Ishikawa (cell line): Measurements from ENCODE around the gene SSU72.
A peak's percentile ranks its signal among the peaks of the same experiment; 100 is the strongest.

Experiments used
- CEBPB ChIP-seq: IDR thresholded peaks from 2 replicates; pipeline ENCODE4 v1.6.1; 2012
- CREB1 ChIP-seq: IDR thresholded peaks from 2 replicates; pipeline ENCODE4 v1.6.1; 2012; ENCODE audit warnings: low read depth
- EGR1 ChIP-seq: IDR thresholded peaks from 2 replicates; pipeline ENCODE4 v1.6.1; 2012
- EP300 ChIP-seq: IDR thresholded peaks from 2 replicates; pipeline ENCODE4 v1.6.1; 2012; ENCODE audit warnings: borderline replicate concordance
- FOXM1 ChIP-seq: IDR thresholded peaks from 2 replicates; pipeline ENCODE4 v1.6.1; 2012; ENCODE audit warnings: low read depth, borderline replicate concordance
- MAX ChIP-seq: IDR thresholded peaks from 2 replicates; pipeline ENCODE4 v1.6.1; 2012
- NFIC ChIP-seq: IDR thresholded peaks from 2 replicates; pipeline ENCODE4 v1.6.1; 2012
- RAD21 ChIP-seq: IDR thresholded peaks from 2 replicates; pipeline ENCODE4 v1.6.1; 2012; ENCODE audit warnings: low read depth
- REST ChIP-seq: IDR thresholded peaks from 2 replicates; pipeline ENCODE4 v1.6.1; 2012; ENCODE audit warnings: low read depth, mild to moderate bottlenecking
- TAF1 ChIP-seq: IDR thresholded peaks from 2 replicates; pipeline ENCODE4 v1.6.1; 2012; ENCODE audit warnings: low read depth, mild to moderate bottlenecking
- TCF12 ChIP-seq: IDR thresholded peaks from 2 replicates; pipeline ENCODE4 v1.6.1; 2012; ENCODE audit warnings: low read depth
- TEAD4 ChIP-seq: IDR thresholded peaks from 2 replicates; pipeline ENCODE4 v1.6.1; 2012
- USF1 ChIP-seq: IDR thresholded peaks from 2 replicates; pipeline ENCODE4 v1.6.1; 2012
- YY1 ChIP-seq: IDR thresholded peaks from 2 replicates; pipeline ENCODE4 v1.6.1; 2012; ENCODE audit warnings: low read depth
- ZBTB7A ChIP-seq: IDR thresholded peaks from 2 replicates; pipeline ENCODE4 v1.6.1; 2012; ENCODE audit warnings: low read depth

The SSU72 gene

GRCh38 chr1:1601564-1602303 is 27.1 kb upstream of the SSU72 start:
- TF ChIP-seq FOXM1 (no peak), TEAD4 (no peak), CREB1 (no peak), EP300 (no peak), NFIC (no peak), USF1 (no peak), REST (no peak)

GRCh38 chr1:1600861-1601563 is 26.3 kb upstream of the SSU72 start:
- TF ChIP-seq NFIC (no peak), YY1 (no peak), CREB1 (no peak)

- TF ChIP-seq EGR1, result no peak
- no peak for TF ChIP-seq MAX
- no peak for TF ChIP-seq CREB1
- no peak; the same call in 1 of the 2 replicates for TF ChIP-seq ZBTB7A
- TF ChIP-seq USF1, result no peak
- TF ChIP-seq TCF12, result no peak
- TF ChIP-seq TEAD4, result no peak
- TF ChIP-seq NFIC, result no peak
- TF ChIP-seq EP300, result no peak
- TF ChIP-seq REST, result peak; percentile 47; the same call in 1 of the 2 replicates
- TF ChIP-seq TAF1, result 0 out of 2 replicates have a peak, but pooled peaks have one; percentile 7
- no peak for TF ChIP-seq CEBPB
- no peak for TF ChIP-seq RAD21
- TF ChIP-seq YY1, result no peak
Measured at GRCh38 chr1:1599935-1600860, 25.5 kb upstream of the SSU72 start, which contains the start of gene FNDC10. TSS of gene FNDC10 (minus strand) at chr1:1600135. CDS start at chr1:1600015, 120 bp downstream.

- no peak for TF ChIP-seq YY1
- no peak; the same call in 1 of the 2 replicates for TF ChIP-seq NFIC
- no peak for TF ChIP-seq USF1
- no peak for TF ChIP-seq EGR1
- no peak for TF ChIP-seq CEBPB
- TF ChIP-seq TEAD4, result peak; percentile 36; the same call in 1 of the 2 replicates
- 0 out of 2 replicates have a peak, but pooled peaks have one; percentile 29 for TF ChIP-seq TAF1
- no peak for TF ChIP-seq CREB1
- TF ChIP-seq FOXM1, result no peak
- no peak for TF ChIP-seq REST
- no peak; the same call in 1 of the 2 replicates for TF ChIP-seq ZBTB7A
- no peak for TF ChIP-seq EP300
- peak; percentile 98 for TF ChIP-seq MAX
- no peak for TF ChIP-seq RAD21
- peak; percentile 31; the same call in 1 of the 2 replicates for TF ChIP-seq TCF12
Measured at GRCh38 chr1:1599030-1599934, 24.6 kb upstream of the SSU72 start.
